ENCODE data around the gene KIRREL3.
"Not testable (repeated sequence)": the region's sequence is repeated elsewhere in the genome, so short reads cannot be mapped to it uniquely, and the experiment has no call there.

Gene KIRREL3

GRCh38 chr11:126963603-126964363 is 36.8 kb downstream of the KIRREL3 start:
- in situ Hi-C loops (cut with MboI; ENCODE audit: low sequenced_read_pairs): no loop called here
- Histone ChIP-seq H3K4me3 (no peak overlapping the region), H3K4me1 (no peaks in the 10 kb centered on the region), H3K27me3 (ENCODE audit: low read depth) (peaks cover 3% of the 10 kb centered on the region; the same call in 1 of the 2 replicates), H3K36me3 (replicated peaks) (no peaks in the 10 kb centered on the region), H3K9me3 (no peaks in the 10 kb centered on the region)
- no peak for DNase-seq (ENCODE audit: low spot score in 2 of 2)

- no peaks in the 10 kb centered on the region for H3K4me1 ChIP-seq
- DNase-seq (ENCODE audit: low spot score in 2 of 2): no peak
- H3K9me3 ChIP-seq: no peaks in the 10 kb centered on the region
- no peaks in the 10 kb centered on the region for H3K27me3 ChIP-seq (ENCODE audit: low read depth)
- in situ Hi-C loops (cut with MboI; ENCODE audit: low sequenced_read_pairs): no loop called here
- no peak overlapping the region for H3K4me3 ChIP-seq
- H3K36me3 ChIP-seq (replicated peaks): no peaks in the 10 kb centered on the region
Measured at GRCh38 chr11:126963115-126963514, 37.5 kb downstream of the KIRREL3 start.

GRCh38 chr11:126959700-126960099 is 40.9 kb downstream of the KIRREL3 start:
- Histone ChIP-seq H3K4me3 (no peak overlapping the region), H3K4me1 (no peaks in the 10 kb centered on the region), H3K36me3 (replicated peaks) (no peaks in the 10 kb centered on the region), H3K27me3 (ENCODE audit: low read depth) (no peaks in the 10 kb centered on the region), H3K9me3 (no peaks in the 10 kb centered on the region)
- DNase-seq (ENCODE audit: low spot score in 2 of 2): no peak
- in situ Hi-C loops (cut with MboI; ENCODE audit: low sequenced_read_pairs): no loop called here

- Histone ChIP-seq H3K4me1 (no peaks in the 10 kb centered on the region), H3K27me3 (ENCODE audit: low read depth) (no peaks in the 10 kb centered on the region), H3K9me3 (no peaks in the 10 kb centered on the region), H3K4me3 (no peak overlapping the region), H3K36me3 (replicated peaks) (no peaks in the 10 kb centered on the region)
- in situ Hi-C loops (cut with MboI; ENCODE audit: low sequenced_read_pairs): no loop called here
- DNase-seq (ENCODE audit: low spot score in 2 of 2): no peak
Measured at GRCh38 chr11:126956635-126957034, 43.9 kb downstream of the KIRREL3 start.

GRCh38 chr11:126952533-126952932 is 48.0 kb downstream of the KIRREL3 start:
- DNase-seq (ENCODE audit: low spot score in 2 of 2); H3K4me1 ChIP-seq; H3K4me3 ChIP-seq; in situ Hi-C loops (cut with MboI; ENCODE audit: low sequenced_read_pairs); H3K27me3 ChIP-seq (ENCODE audit: low read depth); H3K36me3 ChIP-seq (replicated peaks); H3K9me3 ChIP-seq: not testable (repeated sequence)

GRCh38 chr11:126951465-126951864 is 49.1 kb downstream of the KIRREL3 start:
- H3K4me1 ChIP-seq: no peaks in the 10 kb centered on the region
- in situ Hi-C loops (cut with MboI; ENCODE audit: low sequenced_read_pairs): no loop called here
- H3K4me3 ChIP-seq: no peak overlapping the region
- no peaks in the 10 kb centered on the region for H3K36me3 ChIP-seq (replicated peaks)
- DNase-seq (ENCODE audit: low spot score in 2 of 2): no peak
- H3K27me3 ChIP-seq (ENCODE audit: low read depth): no peaks in the 10 kb centered on the region
- H3K9me3 ChIP-seq: no peaks in the 10 kb centered on the region

- H3K4me3 ChIP-seq: no peak overlapping the region
- H3K9me3 ChIP-seq: no peaks in the 10 kb centered on the region
- H3K4me1 ChIP-seq: no peaks in the 10 kb centered on the region
- H3K36me3 ChIP-seq (replicated peaks): no peaks in the 10 kb centered on the region
- DNase-seq (ENCODE audit: low spot score in 2 of 2): no peak
- in situ Hi-C loops (cut with MboI; ENCODE audit: low sequenced_read_pairs): no loop called here
- no peaks in the 10 kb centered on the region for H3K27me3 ChIP-seq (ENCODE audit: low read depth)
Measured at GRCh38 chr11:126949066-126949891, 51.3 kb downstream of the KIRREL3 start.

GRCh38 chr11:126948563-126948962 is 52.0 kb downstream of the KIRREL3 start:
- DNase-seq (ENCODE audit: low spot score in 2 of 2): no peak
- Histone ChIP-seq H3K4me1 (no peaks in the 10 kb centered on the region), H3K36me3 (replicated peaks) (no peaks in the 10 kb centered on the region), H3K9me3 (no peaks in the 10 kb centered on the region), H3K27me3 (ENCODE audit: low read depth) (no peaks in the 10 kb centered on the region), H3K4me3 (no peak overlapping the region)
- in situ Hi-C loops (cut with MboI; ENCODE audit: low sequenced_read_pairs): no loop called here

GRCh38 chr11:126945319-126945718 is 55.3 kb downstream of the KIRREL3 start:
- Histone ChIP-seq H3K36me3 (replicated peaks) (no peaks in the 10 kb centered on the region), H3K9me3 (no peaks in the 10 kb centered on the region), H3K4me3 (no peak overlapping the region), H3K4me1 (no peaks in the 10 kb centered on the region), H3K27me3 (ENCODE audit: low read depth) (no peaks in the 10 kb centered on the region)
- in situ Hi-C loops (cut with MboI; ENCODE audit: low sequenced_read_pairs): no loop called here
- DNase-seq (ENCODE audit: low spot score in 2 of 2): no peak

GRCh38 chr11:126943316-126943715 is 57.3 kb downstream of the KIRREL3 start:
- in situ Hi-C loops (cut with MboI; ENCODE audit: low sequenced_read_pairs): no loop called here
- Histone ChIP-seq H3K27me3 (ENCODE audit: low read depth) (no peaks in the 10 kb centered on the region), H3K36me3 (replicated peaks) (no peaks in the 10 kb centered on the region)

GRCh38 chr11:126942146-126942545 is 58.4 kb downstream of the KIRREL3 start:
- in situ Hi-C loops (cut with MboI; ENCODE audit: low sequenced_read_pairs): no loop called here

More at GRCh38 chr11:126943316-126943715, 57.3 kb downstream of the KIRREL3 start:
- DNase-seq (ENCODE audit: low spot score in 2 of 2): no peak
- H3K4me1 ChIP-seq: no peaks in the 10 kb centered on the region
- no peaks in the 10 kb centered on the region for H3K9me3 ChIP-seq
- no peak overlapping the region for H3K4me3 ChIP-seq

GRCh38 chr11:126939552-126939951 is 61.0 kb downstream of the KIRREL3 start:
- Histone ChIP-seq H3K36me3 (replicated peaks) (no peaks in the 10 kb centered on the region), H3K4me1 (no peaks in the 10 kb centered on the region), H3K4me3 (no peak overlapping the region), H3K27me3 (ENCODE audit: low read depth) (no peaks in the 10 kb centered on the region), H3K9me3 (no peaks in the 10 kb centered on the region)
- DNase-seq (ENCODE audit: low spot score in 2 of 2): no peak
- in situ Hi-C loops (cut with MboI; ENCODE audit: low sequenced_read_pairs): no loop called here

More at GRCh38 chr11:126942146-126942545, 58.4 kb downstream of the KIRREL3 start:
- H3K4me1 ChIP-seq: no peaks in the 10 kb centered on the region
- DNase-seq (ENCODE audit: low spot score in 2 of 2): no peak
- no peaks in the 10 kb centered on the region for H3K27me3 ChIP-seq (ENCODE audit: low read depth)
- H3K9me3 ChIP-seq: no peaks in the 10 kb centered on the region
- H3K4me3 ChIP-seq: no peak overlapping the region
- no peaks in the 10 kb centered on the region for H3K36me3 ChIP-seq (replicated peaks)

- Histone ChIP-seq H3K36me3 (replicated peaks) (no peaks in the 10 kb centered on the region), H3K4me1 (no peaks in the 10 kb centered on the region), H3K9me3 (no peaks in the 10 kb centered on the region), H3K4me3 (no peak overlapping the region), H3K27me3 (ENCODE audit: low read depth) (no peaks in the 10 kb centered on the region)
- in situ Hi-C loops (cut with MboI; ENCODE audit: low sequenced_read_pairs): no loop called here
- DNase-seq (ENCODE audit: low spot score in 2 of 2): no peak
Measured at GRCh38 chr11:126938718-126939117, 61.9 kb downstream of the KIRREL3 start.

- H3K9me3 ChIP-seq: no peaks in the 10 kb centered on the region
- no peaks in the 10 kb centered on the region for H3K27me3 ChIP-seq (ENCODE audit: low read depth)
- in situ Hi-C loops (cut with MboI; ENCODE audit: low sequenced_read_pairs): no loop called here
- DNase-seq (ENCODE audit: low spot score in 2 of 2): no peak
- no peaks in the 10 kb centered on the region for H3K4me1 ChIP-seq
- H3K4me3 ChIP-seq: no peak overlapping the region
- no peaks in the 10 kb centered on the region for H3K36me3 ChIP-seq (replicated peaks)
Measured at GRCh38 chr11:126930091-126930841, 70.3 kb downstream of the KIRREL3 start.

Data from HAP-1 (cell line).